Ovary (tissue), 3 donors: ENCODE results near the gene PCDH15.

Experiments used
- EP300 ChIP-seq: sonication (generic); formaldehyde crosslinking; IDR thresholded peaks from one replicate; pipeline ENCODE4 v1.6.1; 2017; ENCODE audit warnings: antibody characterized with exemption
- POLR2A ChIP-seq: fragments of 450-650 bp; IDR thresholded peaks from one replicate; pipeline ENCODE4 v1.6.1; 2017; ENCODE audit warnings: antibody characterized with exemption, mild to moderate bottlenecking, moderate library complexity
- TF ChIP-seq, protein P1 (sequence below), 3 donors: fragments of 450-650 bp in 2 of 3; fragments of 200-600 bp in 1 of 3; IDR thresholded peaks; one replicate each; pipeline versions ENCODE4 v1.5.1 to v1.8.0; 2016 to 2022; ENCODE audit warnings: antibody characterized with exemption in 3 of 3, mild to moderate bottlenecking in 1 of 3
- donor health status: DM: no; HTN: no; CAD: no.

- TF ChIP-seq, protein P1, sequence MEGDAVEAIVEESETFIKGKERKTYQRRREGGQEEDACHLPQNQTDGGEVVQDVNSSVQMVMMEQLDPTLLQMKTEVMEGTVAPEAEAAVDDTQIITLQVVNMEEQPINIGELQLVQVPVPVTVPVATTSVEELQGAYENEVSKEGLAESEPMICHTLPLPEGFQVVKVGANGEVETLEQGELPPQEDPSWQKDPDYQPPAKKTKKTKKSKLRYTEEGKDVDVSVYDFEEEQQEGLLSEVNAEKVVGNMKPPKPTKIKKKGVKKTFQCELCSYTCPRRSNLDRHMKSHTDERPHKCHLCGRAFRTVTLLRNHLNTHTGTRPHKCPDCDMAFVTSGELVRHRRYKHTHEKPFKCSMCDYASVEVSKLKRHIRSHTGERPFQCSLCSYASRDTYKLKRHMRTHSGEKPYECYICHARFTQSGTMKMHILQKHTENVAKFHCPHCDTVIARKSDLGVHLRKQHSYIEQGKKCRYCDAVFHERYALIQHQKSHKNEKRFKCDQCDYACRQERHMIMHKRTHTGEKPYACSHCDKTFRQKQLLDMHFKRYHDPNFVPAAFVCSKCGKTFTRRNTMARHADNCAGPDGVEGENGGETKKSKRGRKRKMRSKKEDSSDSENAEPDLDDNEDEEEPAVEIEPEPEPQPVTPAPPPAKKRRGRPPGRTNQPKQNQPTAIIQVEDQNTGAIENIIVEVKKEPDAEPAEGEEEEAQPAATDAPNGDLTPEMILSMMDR (IDR thresholded peaks at IDR 0.05): no peak
- TF ChIP-seq POLR2A (no peak), EP300 (no peak)
Measured at GRCh38 chr10:53990799-53991238, 810.2 kb downstream of the PCDH15 start.
